SK-N-SH treated with all-trans-retinoic acid at 6 μM for 48 hours (cell line): ENCODE data around the gene PPP6R2.

Experiments
- ESRRG ChIP-seq: fragments of 250-450 bp; sonication (Bioruptor Pico); IDR thresholded peaks from 2 replicates; pipeline ENCODE4 v1.6.1; 2021; ENCODE audit warnings: mild to moderate bottlenecking
- PATZ1 ChIP-seq: fragments of 250-450 bp; sonication (Bioruptor Pico); IDR thresholded peaks from 2 replicates; pipeline ENCODE4 v1.8.0; 2020; ENCODE audit warnings: mild to moderate bottlenecking, moderate library complexity, borderline replicate concordance
- PPARA ChIP-seq: fragments of 250-450 bp; sonication (Bioruptor Pico); IDR thresholded peaks from 2 replicates; pipeline ENCODE4 v1.5.0; 2020; ENCODE audit warnings: mild to moderate bottlenecking, borderline replicate concordance
- ZC3H10 ChIP-seq: fragments of 250-450 bp; sonication (Bioruptor Pico); IDR thresholded peaks from 2 replicates; pipeline ENCODE4 v1.5.1; 2021; ENCODE audit warnings: mild to moderate bottlenecking, moderate library complexity
- ZFP30 ChIP-seq: fragments of 450-650 bp; formaldehyde crosslinking; IDR thresholded peaks from 2 replicates; pipeline ENCODE4 v1.5.0; 2022; ENCODE audit warnings: mild to moderate bottlenecking, moderate library complexity
- ZNF565 ChIP-seq: fragments of 450-650 bp; formaldehyde crosslinking; conservative IDR thresholded peaks from 2 replicates; pipeline ENCODE4 v1.5.0; 2020; ENCODE audit warnings: low read depth, mild to moderate bottlenecking, moderate library complexity

- TF ChIP-seq ZFP30 (no peak), ZNF565 (CRISPR knock-in tag) (no peak), ESRRG (CRISPR knock-in tag) (no peak), PATZ1 (no peak), ZC3H10 (CRISPR knock-in tag) (no peak), PPARA (no peak)
These were observed 60.6 kb downstream of the PPP6R2 start for GRCh38 chr22:50403701-50404101.
